ENCODE results near the gene GULP1. TPM values are rescaled to one million over a fixed set of nuclear protein-coding genes. Genes with fewer than 3 reads are reported as not detected.

GULP1 gene
- total RNA-seq, 1 donor: 21.7 TPM

- Histone ChIP-seq H3K79me2 (ENCODE audit: insufficient read depth, low read length) (no peaks in the 10 kb centered on the region), H2AFZ (ENCODE audit: low read length) (no peak overlapping the region), H3K4me2 (ENCODE audit: insufficient read depth, low read length) (no peak overlapping the region), H3K4me1 (ENCODE audit: insufficient read depth, low read length) (peaks cover 4% of the 10 kb centered on the region), H3K9me3 (ENCODE audit: low read depth, low read length) (no peaks in the 10 kb centered on the region), H3K27ac (ENCODE audit: low read depth, low read length) (no peak overlapping the region), H4K20me1 (ENCODE audit: insufficient read depth, low read length) (no peaks in the 10 kb centered on the region), H3K27me3 (ENCODE audit: insufficient read depth, low read length) (no peaks in the 10 kb centered on the region), H3K36me3 (ENCODE audit: insufficient read depth, low read length) (no peaks in the 10 kb centered on the region), H3K4me3 (ENCODE audit: insufficient read depth, low read length) (no peak overlapping the region)
- DNase-seq (ENCODE audit: insufficient read length, low spot score, missing footprints): no peak
- TF ChIP-seq CTCF (IDR thresholded peaks at IDR 0.05; ENCODE audit: extremely low read depth, low read depth, low read length): no peak
Observed at GRCh38 chr2:188394931-188395472, 103.3 kb downstream of the GULP1 start.

- Histone ChIP-seq H2AFZ (ENCODE audit: low read length) (no peak overlapping the region), H3K4me1 (ENCODE audit: insufficient read depth, low read length) (peaks cover 4% of the 10 kb centered on the region), H3K9me3 (ENCODE audit: low read depth, low read length) (no peaks in the 10 kb centered on the region), H3K4me2 (ENCODE audit: insufficient read depth, low read length) (no peak overlapping the region), H3K36me3 (ENCODE audit: insufficient read depth, low read length) (no peaks in the 10 kb centered on the region), H4K20me1 (ENCODE audit: insufficient read depth, low read length) (no peaks in the 10 kb centered on the region), H3K27me3 (ENCODE audit: insufficient read depth, low read length) (no peaks in the 10 kb centered on the region), H3K79me2 (ENCODE audit: insufficient read depth, low read length) (no peaks in the 10 kb centered on the region), H3K27ac (ENCODE audit: low read depth, low read length) (no peak overlapping the region), H3K4me3 (ENCODE audit: insufficient read depth, low read length) (no peak overlapping the region)
- no peak for TF ChIP-seq CTCF (IDR thresholded peaks at IDR 0.05; ENCODE audit: extremely low read depth, low read depth, low read length)
- no peak for DNase-seq (ENCODE audit: insufficient read length, low spot score, missing footprints)
Observed at GRCh38 chr2:188395903-188396689, 104.4 kb downstream of the GULP1 start.

- peak overlapping the region; percentile 42 for H2AFZ ChIP-seq (ENCODE audit: low read length)
- peak; percentile 14 for DNase-seq (ENCODE audit: insufficient read length, low spot score, missing footprints)
- TF ChIP-seq CTCF (IDR thresholded peaks at IDR 0.05; ENCODE audit: extremely low read depth, low read depth, low read length): no peak
Observed at GRCh38 chr2:188399159-188399558, 107.5 kb downstream of the GULP1 start.

GRCh38 chr2:188403676-188404075 lies 112.0 kb downstream of the GULP1 start:
- DNase-seq (ENCODE audit: insufficient read length, low spot score, missing footprints): peak; percentile 19

More at GRCh38 chr2:188399159-188399558, 107.5 kb downstream of the GULP1 start:
- Histone ChIP-seq H3K27ac (ENCODE audit: low read depth, low read length) (no peak overlapping the region), H3K27me3 (ENCODE audit: insufficient read depth, low read length) (no peaks in the 10 kb centered on the region), H3K9me3 (ENCODE audit: low read depth, low read length) (no peaks in the 10 kb centered on the region), H3K36me3 (ENCODE audit: insufficient read depth, low read length) (no peaks in the 10 kb centered on the region), H3K4me2 (ENCODE audit: insufficient read depth, low read length) (no peak overlapping the region), H4K20me1 (ENCODE audit: insufficient read depth, low read length) (no peaks in the 10 kb centered on the region), H3K79me2 (ENCODE audit: insufficient read depth, low read length) (no peaks in the 10 kb centered on the region), H3K4me3 (ENCODE audit: insufficient read depth, low read length) (no peak overlapping the region), H3K4me1 (ENCODE audit: insufficient read depth, low read length) (peaks cover 9% of the 10 kb centered on the region)

More at GRCh38 chr2:188403676-188404075, 112.0 kb downstream of the GULP1 start:
- no peaks in the 10 kb centered on the region for H3K79me2 ChIP-seq (ENCODE audit: insufficient read depth, low read length)
- TF ChIP-seq CTCF (IDR thresholded peaks at IDR 0.05; ENCODE audit: extremely low read depth, low read depth, low read length): no peak
- H3K36me3 ChIP-seq (ENCODE audit: insufficient read depth, low read length): no peaks in the 10 kb centered on the region
- no peak overlapping the region for H2AFZ ChIP-seq (ENCODE audit: low read length)
- H3K27me3 ChIP-seq (ENCODE audit: insufficient read depth, low read length): no peaks in the 10 kb centered on the region
- H4K20me1 ChIP-seq (ENCODE audit: insufficient read depth, low read length): no peaks in the 10 kb centered on the region
- H3K4me2 ChIP-seq (ENCODE audit: insufficient read depth, low read length): no peak overlapping the region
- no peak overlapping the region for H3K27ac ChIP-seq (ENCODE audit: low read depth, low read length)
- no peak overlapping the region for H3K4me3 ChIP-seq (ENCODE audit: insufficient read depth, low read length)
- H3K4me1 ChIP-seq (ENCODE audit: insufficient read depth, low read length): peaks cover 9% of the 10 kb centered on the region
- H3K9me3 ChIP-seq (ENCODE audit: low read depth, low read length): no peaks in the 10 kb centered on the region
